ENCODE results near the gene PAFAH1B1.

DNA sequence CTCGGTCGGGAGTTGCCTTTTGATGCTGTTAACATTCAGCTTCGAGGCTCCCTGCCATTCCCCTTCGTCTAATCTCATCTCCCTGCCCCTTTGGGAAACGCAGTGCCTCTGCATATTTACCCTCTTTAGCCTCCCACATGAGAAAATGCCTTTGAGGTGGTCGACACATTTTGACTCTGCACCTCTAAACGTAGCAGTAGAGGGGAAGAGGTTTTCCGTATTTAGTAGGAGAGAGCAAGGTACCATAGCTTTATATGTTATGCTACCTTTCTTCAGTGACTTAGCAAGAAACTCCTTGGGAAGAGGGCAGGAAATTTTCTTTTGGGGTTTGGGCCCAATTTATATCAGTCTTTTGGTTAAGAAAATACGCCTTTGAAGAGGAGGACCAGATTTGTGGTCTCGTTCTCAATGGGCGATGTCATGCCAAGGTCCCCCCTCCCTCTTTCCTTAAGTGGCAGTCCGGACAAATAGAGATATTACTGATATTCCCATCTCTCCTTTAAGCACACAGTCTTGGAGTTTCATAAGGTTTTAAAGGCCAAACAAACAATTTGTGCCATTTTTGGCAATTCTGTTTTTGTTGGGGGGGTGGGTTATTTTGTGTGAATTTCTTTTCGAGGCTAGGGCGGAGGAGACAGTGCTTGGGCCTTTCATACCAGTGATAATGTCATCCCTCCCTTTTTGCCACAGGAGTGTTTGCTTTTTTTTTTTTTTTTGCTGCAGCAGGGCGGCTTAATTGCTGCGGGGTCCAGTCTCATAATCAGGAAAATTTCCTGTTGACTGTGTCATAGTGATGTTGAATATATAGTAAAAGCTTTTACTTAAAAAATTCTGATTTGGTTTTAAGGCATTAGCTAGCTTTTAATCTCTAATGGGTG lies 1.5 kb downstream of the PAFAH1B1 start:
- TF ChIP-seq, protein P1, sequence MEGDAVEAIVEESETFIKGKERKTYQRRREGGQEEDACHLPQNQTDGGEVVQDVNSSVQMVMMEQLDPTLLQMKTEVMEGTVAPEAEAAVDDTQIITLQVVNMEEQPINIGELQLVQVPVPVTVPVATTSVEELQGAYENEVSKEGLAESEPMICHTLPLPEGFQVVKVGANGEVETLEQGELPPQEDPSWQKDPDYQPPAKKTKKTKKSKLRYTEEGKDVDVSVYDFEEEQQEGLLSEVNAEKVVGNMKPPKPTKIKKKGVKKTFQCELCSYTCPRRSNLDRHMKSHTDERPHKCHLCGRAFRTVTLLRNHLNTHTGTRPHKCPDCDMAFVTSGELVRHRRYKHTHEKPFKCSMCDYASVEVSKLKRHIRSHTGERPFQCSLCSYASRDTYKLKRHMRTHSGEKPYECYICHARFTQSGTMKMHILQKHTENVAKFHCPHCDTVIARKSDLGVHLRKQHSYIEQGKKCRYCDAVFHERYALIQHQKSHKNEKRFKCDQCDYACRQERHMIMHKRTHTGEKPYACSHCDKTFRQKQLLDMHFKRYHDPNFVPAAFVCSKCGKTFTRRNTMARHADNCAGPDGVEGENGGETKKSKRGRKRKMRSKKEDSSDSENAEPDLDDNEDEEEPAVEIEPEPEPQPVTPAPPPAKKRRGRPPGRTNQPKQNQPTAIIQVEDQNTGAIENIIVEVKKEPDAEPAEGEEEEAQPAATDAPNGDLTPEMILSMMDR (tag by site-specific recombination; IDR thresholded peaks at IDR 0.05): no peak
- TF ChIP-seq, protein P2, sequence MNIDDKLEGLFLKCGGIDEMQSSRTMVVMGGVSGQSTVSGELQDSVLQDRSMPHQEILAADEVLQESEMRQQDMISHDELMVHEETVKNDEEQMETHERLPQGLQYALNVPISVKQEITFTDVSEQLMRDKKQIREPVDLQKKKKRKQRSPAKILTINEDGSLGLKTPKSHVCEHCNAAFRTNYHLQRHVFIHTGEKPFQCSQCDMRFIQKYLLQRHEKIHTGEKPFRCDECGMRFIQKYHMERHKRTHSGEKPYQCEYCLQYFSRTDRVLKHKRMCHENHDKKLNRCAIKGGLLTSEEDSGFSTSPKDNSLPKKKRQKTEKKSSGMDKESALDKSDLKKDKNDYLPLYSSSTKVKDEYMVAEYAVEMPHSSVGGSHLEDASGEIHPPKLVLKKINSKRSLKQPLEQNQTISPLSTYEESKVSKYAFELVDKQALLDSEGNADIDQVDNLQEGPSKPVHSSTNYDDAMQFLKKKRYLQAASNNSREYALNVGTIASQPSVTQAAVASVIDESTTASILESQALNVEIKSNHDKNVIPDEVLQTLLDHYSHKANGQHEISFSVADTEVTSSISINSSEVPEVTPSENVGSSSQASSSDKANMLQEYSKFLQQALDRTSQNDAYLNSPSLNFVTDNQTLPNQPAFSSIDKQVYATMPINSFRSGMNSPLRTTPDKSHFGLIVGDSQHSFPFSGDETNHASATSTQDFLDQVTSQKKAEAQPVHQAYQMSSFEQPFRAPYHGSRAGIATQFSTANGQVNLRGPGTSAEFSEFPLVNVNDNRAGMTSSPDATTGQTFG (tag by site-specific recombination; IDR thresholded peaks at IDR 0.05; ENCODE audit: borderline replicate concordance): no peak
- no peak for TF ChIP-seq ZNF664 (tag by site-specific recombination; IDR thresholded peaks at IDR 0.05)
- no peak for TF ChIP-seq ZBTB1 (tag by site-specific recombination; IDR thresholded peaks at IDR 0.05)
- no peak for TF ChIP-seq ZNF274 (IDR thresholded peaks at IDR 0.05; ENCODE audit: low read length)
- no peak for TF ChIP-seq ZNF274 (tag by site-specific recombination; IDR thresholded peaks at IDR 0.05; ENCODE audit: borderline replicate concordance)
- TF ChIP-seq, protein P3, sequence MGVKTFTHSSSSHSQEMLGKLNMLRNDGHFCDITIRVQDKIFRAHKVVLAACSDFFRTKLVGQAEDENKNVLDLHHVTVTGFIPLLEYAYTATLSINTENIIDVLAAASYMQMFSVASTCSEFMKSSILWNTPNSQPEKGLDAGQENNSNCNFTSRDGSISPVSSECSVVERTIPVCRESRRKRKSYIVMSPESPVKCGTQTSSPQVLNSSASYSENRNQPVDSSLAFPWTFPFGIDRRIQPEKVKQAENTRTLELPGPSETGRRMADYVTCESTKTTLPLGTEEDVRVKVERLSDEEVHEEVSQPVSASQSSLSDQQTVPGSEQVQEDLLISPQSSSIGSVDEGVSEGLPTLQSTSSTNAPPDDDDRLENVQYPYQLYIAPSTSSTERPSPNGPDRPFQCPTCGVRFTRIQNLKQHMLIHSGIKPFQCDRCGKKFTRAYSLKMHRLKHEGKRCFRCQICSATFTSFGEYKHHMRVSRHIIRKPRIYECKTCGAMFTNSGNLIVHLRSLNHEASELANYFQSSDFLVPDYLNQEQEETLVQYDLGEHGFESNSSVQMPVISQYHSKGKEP (tag by site-specific recombination; IDR thresholded peaks at IDR 0.05): no peak
- peak; percentile 58 for TF ChIP-seq ZNF335 (tag by site-specific recombination; conservative IDR thresholded peaks at IDR 0.05)
- no peak for TF ChIP-seq ZBTB49 (tag by site-specific recombination; IDR thresholded peaks at IDR 0.05; ENCODE audit: low read depth)
- TF ChIP-seq ZNF121 (tag by site-specific recombination; IDR thresholded peaks at IDR 0.05): no peak
- TF ChIP-seq ZNF175 (tag by site-specific recombination; IDR thresholded peaks at IDR 0.05): no peak

Data from HEK293 (cell line).